ENCODE data around the gene ZNF576.
A peak's percentile ranks its signal among the peaks of the same experiment; 100 is the strongest.
"Not testable (repeated sequence)": the region's sequence is repeated elsewhere in the genome, so short reads cannot be mapped to it uniquely, and the experiment has no call there.

Gene ZNF576

DNA sequence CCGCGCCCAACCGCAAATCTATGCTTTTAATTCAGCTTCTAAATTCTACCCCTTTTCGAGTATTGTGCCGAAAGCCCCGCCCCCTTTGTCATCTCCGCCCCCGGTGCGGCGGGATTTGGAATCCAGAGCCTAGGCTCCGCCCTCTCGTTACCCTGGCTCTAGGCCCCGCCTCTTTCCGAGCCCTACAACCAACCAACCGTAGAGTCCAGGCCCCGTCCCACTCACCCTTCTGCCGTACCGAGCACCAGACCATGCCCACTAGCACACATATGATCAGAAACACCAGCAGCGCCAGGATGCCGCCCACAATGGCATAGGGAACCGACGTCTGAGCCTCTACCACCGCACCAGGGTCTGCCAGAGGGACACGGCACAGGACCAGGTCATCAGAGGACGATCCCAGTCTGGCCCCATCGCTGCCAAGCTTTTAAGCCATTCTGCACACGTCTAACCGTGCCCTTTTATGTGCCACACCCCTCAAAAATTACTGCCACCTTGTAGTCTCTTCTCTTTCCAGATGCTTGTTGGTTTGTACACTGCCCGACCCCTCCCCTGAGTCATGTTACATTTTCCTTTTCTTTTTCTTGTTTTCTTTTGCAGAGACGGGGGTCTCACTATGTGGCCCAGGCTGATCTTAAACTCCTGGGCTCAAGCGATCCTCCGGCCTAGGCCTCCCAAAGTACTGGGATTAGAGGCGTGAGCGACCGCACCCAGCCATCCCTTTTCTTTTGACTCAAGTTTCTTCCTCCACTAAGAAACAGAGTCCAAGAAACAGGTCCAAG is 27.7 kb downstream of the ZNF576 start:
- peaks cover 6% of the 10 kb centered on the region for H3K27me3 Mint-ChIP-seq
- no peak overlapping the region for H3K27ac Mint-ChIP-seq
- H3K4me3 Mint-ChIP-seq = no peak overlapping the region
- peaks cover 20% of the 10 kb centered on the region for H3K4me1 Mint-ChIP-seq (ENCODE audit: low read depth)
- H3K9me3 Mint-ChIP-seq = no peaks in the 10 kb centered on the region
- no peaks in the 10 kb centered on the region for H3K36me3 Mint-ChIP-seq (ENCODE audit: low read depth)

DNA sequence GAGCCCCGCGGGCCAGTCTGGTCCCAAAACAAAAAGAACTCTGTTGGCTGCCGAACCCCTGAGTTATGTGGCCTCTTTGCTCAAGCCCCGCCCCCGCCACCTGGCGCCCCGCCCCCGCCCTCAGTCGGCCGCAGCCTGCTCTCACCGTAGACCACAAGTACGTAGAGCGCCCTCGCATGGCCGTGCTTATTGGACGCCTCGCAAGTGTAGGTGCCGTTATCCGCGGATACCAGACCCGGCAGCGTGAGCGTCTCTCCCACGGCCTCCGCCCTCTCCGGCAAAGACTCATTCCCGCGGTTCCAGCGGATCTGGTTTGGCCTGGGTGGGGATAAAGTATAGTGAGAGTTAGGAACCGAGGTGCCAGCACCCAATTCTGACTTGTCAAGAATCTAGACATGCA is 28.5 kb downstream of the ZNF576 start:
- H3K9me3 Mint-ChIP-seq = no peaks in the 10 kb centered on the region
- peaks cover 19% of the 10 kb centered on the region for H3K4me1 Mint-ChIP-seq (ENCODE audit: low read depth)
- peaks cover 6% of the 10 kb centered on the region for H3K27me3 Mint-ChIP-seq
- H3K36me3 Mint-ChIP-seq (ENCODE audit: low read depth) = no peaks in the 10 kb centered on the region
- H3K27ac Mint-ChIP-seq = no peak overlapping the region
- no peak overlapping the region for H3K4me3 Mint-ChIP-seq

DNA sequence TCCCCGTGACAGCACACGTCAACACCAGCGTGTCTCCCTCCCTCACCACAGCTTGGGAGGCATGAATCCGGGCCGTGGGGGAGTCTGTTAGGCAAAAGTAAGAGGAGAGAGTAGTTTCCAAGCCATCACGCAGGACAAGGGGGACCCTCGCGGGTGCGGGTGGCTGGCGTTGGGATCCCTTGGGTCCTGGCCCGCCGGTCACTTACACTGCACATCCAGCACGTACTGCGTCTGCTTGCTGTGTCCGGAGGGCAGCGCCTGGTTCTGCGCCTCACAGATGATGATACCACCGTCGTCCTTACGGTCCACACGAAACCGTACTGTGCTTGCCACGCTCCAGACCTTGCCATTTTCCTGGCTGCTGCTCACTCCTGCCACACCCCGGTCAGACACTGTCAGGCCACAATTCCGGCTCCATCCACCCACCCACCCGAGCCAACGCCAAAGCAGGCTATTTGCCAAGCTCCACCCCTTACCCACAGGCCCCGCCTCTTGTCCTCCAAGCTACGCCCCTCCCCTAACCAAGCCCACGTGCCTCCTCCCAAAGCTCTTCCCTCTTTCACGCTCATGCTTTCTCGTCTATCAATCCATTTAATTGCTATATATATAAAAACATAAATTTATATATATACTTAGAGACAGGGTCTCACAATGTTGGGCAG is 29.7 kb downstream of the ZNF576 start:
- Mint-ChIP-seq H3K36me3 (ENCODE audit: low read depth) (no peaks in the 10 kb centered on the region), H3K4me3 (no peak overlapping the region), H3K27me3 (peaks cover 6% of the 10 kb centered on the region), H3K27ac (no peak overlapping the region), H3K9me3 (no peaks in the 10 kb centered on the region), H3K4me1 (ENCODE audit: low read depth) (peaks cover 10% of the 10 kb centered on the region)

DNA sequence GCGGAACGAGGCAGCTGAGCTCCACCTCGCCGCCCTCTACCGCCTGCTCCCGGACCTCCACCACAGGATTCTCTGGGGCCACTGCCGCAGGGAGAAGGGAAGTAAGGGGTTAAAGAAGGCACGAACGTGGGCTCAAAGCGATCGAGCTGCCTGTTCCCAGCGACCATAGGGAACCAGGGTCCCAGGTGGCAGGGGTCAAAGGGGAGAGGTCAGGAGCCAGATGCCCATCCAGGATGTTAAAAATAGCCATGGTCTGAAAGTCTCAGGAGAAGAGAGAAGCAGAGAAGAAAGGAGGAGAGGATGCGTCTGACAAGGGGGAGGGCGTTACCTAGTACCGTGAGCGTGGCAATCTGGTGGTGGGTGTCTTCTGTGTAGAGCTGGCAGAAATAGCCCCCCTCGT is 30.4 kb downstream of the ZNF576 start:
- H3K4me1 Mint-ChIP-seq (ENCODE audit: low read depth) = peaks cover 10% of the 10 kb centered on the region
- no peak overlapping the region for H3K27ac Mint-ChIP-seq
- H3K4me3 Mint-ChIP-seq = no peak overlapping the region
- peaks cover 6% of the 10 kb centered on the region for H3K27me3 Mint-ChIP-seq
- H3K36me3 Mint-ChIP-seq (ENCODE audit: low read depth) = no peaks in the 10 kb centered on the region
- H3K9me3 Mint-ChIP-seq = no peaks in the 10 kb centered on the region

DNA sequence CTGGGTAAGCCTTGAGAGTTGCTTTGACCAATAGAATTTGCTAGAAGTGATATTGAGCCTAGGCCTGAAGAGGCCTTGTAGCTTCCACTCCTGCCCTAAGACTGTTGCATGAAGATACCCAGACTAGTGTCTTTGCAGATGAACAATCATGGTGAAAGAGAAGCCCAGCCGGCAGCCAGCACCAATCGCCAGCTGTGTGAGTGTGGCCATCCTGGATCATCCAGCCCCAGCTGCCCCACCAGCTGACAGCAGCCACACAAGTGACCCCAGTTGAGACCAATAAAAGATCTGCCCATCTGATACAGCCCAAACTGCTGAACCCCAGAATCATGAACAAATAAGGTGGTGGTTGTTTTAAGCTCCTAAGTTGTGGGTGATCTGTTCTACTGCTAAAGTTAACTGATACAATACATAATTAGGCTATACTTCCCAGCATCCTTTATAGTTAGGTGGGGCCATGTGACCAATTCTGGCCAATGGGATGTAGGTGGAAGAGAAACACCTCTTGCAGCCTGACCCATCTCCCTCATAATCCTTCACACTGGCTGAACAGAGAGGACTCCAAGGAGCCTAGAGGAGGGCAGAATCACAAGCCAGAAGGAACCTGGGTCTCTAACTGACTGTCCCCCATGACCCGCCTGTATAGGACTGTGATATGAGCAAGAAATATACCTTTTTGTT is 32.4 kb downstream of the ZNF576 start:
- Mint-ChIP-seq H3K36me3 (ENCODE audit: low read depth) (no peaks in the 10 kb centered on the region), H3K9me3 (no peaks in the 10 kb centered on the region), H3K4me3 (no peak overlapping the region), H3K4me1 (ENCODE audit: low read depth) (peaks cover 10% of the 10 kb centered on the region), H3K27ac (no peak overlapping the region), H3K27me3 (peaks cover 10% of the 10 kb centered on the region)

DNA sequence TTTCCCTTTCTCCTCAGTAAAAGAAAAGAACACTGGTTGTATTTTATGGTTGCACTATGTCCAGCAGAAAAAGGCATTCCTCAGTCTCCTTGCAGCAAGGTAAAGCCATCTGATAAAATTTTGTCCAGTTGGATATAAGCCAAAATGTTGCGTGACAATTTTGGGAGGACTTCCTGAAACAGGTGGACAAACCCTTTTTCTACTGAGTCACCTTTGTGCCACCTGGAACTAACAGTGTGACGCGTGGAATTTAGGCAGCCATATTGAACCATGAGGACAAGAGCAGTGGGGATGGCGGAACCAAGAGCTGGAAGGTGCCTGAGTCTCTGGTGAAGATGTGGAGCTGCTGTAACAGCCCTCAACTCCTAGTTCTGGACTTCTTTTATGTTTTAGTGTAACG is 35.1 kb downstream of the ZNF576 start:
- Mint-ChIP-seq H3K27ac (no peak overlapping the region), H3K4me3 (no peak overlapping the region), H3K4me1 (ENCODE audit: low read depth) (no peaks in the 10 kb centered on the region), H3K9me3 (no peaks in the 10 kb centered on the region), H3K27me3 (peaks cover 10% of the 10 kb centered on the region), H3K36me3 (ENCODE audit: low read depth) (no peaks in the 10 kb centered on the region)

DNA sequence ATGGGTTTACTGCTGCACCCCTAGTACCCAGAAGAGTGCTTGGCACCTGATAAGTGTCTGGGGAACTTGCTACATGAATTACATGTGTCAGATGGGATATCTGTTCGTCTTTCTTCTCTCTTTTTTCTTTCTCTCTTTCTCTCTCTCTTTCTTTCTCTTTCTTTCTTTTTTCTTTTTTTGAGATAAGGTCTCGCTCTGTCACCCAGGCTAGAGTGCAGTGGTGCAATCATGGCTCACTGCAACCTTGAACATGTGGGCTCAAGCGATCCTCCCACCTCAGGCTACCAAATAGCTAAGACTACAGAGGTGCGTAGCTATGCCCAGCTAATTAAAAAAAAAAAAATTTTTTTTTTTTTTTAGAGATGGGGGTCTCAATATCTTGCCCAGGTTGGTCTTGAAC is 37.1 kb downstream of the ZNF576 start:
- no peak overlapping the region for H3K4me3 Mint-ChIP-seq
- H3K27ac Mint-ChIP-seq = no peak overlapping the region

DNA sequence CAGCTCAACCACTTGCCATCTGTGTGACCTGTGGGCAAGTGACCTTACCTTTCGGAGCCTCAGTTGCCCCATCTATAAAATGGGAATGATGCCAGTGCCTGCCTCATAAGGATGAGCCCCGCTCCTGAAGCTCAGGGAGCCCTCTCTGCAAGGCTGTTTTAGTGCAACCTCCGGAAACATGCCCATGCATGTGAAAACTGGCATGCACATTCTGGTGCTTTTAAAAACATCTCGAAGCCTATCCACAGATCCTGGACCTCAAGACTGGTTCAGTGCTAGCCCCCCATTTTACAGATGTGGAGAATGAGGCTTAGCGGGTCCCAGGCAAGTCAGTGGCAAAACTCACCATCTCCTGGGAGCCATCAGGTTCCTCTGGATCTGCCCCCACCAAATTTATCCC is 37.7 kb downstream of the ZNF576 start:
- no peaks in the 10 kb centered on the region for H3K36me3 Mint-ChIP-seq (ENCODE audit: low read depth)
- H3K27me3 Mint-ChIP-seq = peaks cover 25% of the 10 kb centered on the region
- H3K4me1 Mint-ChIP-seq (ENCODE audit: low read depth) = peaks cover 5% of the 10 kb centered on the region
- H3K4me3 Mint-ChIP-seq = no peak overlapping the region
- H3K9me3 Mint-ChIP-seq = no peaks in the 10 kb centered on the region
- H3K27ac Mint-ChIP-seq = no peak overlapping the region

More for the DNA sequence above, 37.1 kb downstream of the ZNF576 start:
- H3K36me3 Mint-ChIP-seq (ENCODE audit: low read depth) = no peaks in the 10 kb centered on the region
- H3K4me1 Mint-ChIP-seq (ENCODE audit: low read depth) = no peaks in the 10 kb centered on the region
- H3K9me3 Mint-ChIP-seq = no peaks in the 10 kb centered on the region
- peaks cover 20% of the 10 kb centered on the region for H3K27me3 Mint-ChIP-seq

DNA sequence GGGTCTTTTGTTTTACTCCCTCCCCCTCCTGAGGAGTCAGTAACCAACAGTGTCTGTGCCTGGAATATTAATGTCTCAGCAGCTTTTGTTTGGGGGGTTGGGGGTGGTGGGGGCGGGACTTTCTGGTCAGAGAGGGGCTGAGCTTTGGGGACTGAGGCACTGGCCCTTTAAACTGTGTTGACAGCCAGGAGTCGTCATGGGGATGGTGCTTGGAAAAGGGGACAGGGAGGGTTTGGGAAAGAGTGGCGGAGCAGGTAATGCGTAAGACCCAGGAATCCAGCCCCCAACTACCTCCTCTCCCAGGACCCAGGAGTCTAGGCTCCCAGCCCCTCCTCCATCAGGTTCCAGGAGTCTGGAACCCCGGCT is 38.1 kb downstream of the ZNF576 start:
- no peaks in the 10 kb centered on the region for H3K36me3 Mint-ChIP-seq (ENCODE audit: low read depth)
- peaks cover 7% of the 10 kb centered on the region for H3K4me1 Mint-ChIP-seq (ENCODE audit: low read depth)
- no peaks in the 10 kb centered on the region for H3K9me3 Mint-ChIP-seq
- H3K27ac Mint-ChIP-seq = no peak overlapping the region
- H3K4me3 Mint-ChIP-seq = no peak overlapping the region
- H3K27me3 Mint-ChIP-seq = peaks cover 27% of the 10 kb centered on the region

DNA sequence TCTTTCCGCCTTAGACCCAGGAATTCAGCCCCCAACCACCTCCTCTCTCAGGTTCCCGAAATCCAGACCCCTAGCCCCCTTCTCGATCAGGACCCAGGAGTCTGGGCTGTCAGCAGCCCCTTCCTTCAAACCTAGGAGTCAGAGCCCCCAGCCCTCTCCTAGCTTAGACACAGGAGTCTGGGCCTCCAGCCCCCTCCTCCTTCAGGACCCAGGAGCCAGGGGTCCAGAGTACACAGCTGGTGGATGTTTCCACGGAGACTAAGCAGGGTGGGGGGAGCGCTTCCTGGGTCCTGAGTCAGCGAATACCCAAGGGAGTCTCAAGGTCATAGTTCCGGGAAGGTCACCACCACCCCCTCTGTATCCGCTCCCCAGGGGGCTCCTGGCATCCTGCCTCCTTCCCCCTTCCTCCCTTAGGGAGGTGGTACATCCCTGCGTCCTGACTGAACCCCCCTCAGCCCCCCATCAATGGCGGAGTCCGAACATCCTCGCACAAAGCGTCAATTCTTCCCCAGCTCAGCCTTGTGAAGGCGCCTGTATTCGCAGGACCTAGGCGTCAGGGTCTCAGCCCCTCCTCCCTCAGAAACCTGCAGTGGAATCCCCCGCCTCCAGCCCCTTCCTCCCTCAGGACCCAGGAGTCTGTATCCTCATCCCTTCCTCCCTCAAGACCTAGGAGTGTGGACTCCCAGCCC is 38.6 kb downstream of the ZNF576 start:
- Mint-ChIP-seq H3K9me3 (no peaks in the 10 kb centered on the region), H3K4me1 (ENCODE audit: low read depth) (peaks cover 7% of the 10 kb centered on the region), H3K27ac (no peak overlapping the region), H3K4me3 (no peak overlapping the region), H3K36me3 (ENCODE audit: low read depth) (no peaks in the 10 kb centered on the region), H3K27me3 (peaks cover 27% of the 10 kb centered on the region)

DNA sequence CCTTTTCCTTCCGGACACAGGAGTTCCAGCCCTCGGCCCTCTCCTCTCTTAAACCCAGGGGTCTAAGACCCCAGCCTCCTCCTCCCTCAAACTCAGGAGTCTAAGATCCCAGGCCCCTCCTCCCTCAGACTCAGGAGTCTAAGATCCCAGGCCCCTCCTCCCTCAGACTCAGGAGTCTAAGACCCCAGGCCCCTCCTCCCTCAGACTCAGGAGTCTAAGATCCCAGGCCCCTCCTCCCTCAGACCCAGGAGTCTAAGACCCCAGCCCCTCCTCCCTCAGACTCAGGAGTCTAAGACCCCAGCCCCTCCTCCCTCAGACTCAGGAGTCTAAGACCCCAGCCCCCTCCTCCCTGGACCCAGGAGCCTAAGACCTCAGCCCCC is 39.2 kb downstream of the ZNF576 start:
- H3K9me3 Mint-ChIP-seq; H3K27ac Mint-ChIP-seq; H3K4me3 Mint-ChIP-seq; H3K36me3 Mint-ChIP-seq (ENCODE audit: low read depth): not testable (repeated sequence)
- Mint-ChIP-seq H3K27me3 (peaks cover 29% of the 10 kb centered on the region), H3K4me1 (ENCODE audit: low read depth) (peaks cover 13% of the 10 kb centered on the region)

DNA sequence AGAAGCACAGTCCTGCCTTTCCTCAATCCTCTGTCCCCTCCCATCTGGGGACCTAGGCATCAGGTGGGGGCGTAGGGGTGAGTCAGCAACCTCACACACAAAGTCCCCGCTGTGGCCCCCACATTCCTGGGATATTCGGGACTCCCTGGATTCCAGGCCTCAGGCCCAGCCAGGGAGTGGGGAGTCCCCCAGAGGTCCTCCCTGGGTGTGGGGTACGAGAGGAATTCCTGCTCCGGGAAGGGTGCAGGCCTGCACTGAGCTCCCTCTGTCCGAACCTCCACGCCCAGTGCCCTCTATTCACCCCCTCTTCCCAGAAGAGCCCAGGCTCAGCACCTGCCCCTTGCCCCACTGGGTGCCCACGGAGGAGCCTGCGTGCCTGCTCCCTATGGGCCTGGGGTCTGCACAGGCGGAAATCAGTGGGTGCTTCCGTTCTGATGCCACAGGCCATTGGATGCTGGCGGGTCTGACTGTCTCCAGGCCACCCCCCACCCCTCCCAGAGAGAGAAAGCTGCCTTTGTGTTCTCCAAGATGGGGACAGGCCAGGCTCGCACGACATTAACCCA is 39.8 kb downstream of the ZNF576 start:
- no peaks in the 10 kb centered on the region for H3K36me3 Mint-ChIP-seq (ENCODE audit: low read depth)
- H3K27ac Mint-ChIP-seq = no peak overlapping the region
- no peak overlapping the region for H3K4me3 Mint-ChIP-seq
- peaks cover 34% of the 10 kb centered on the region for H3K27me3 Mint-ChIP-seq
- H3K4me1 Mint-ChIP-seq (ENCODE audit: low read depth) = peaks cover 14% of the 10 kb centered on the region
- no peaks in the 10 kb centered on the region for H3K9me3 Mint-ChIP-seq

DNA sequence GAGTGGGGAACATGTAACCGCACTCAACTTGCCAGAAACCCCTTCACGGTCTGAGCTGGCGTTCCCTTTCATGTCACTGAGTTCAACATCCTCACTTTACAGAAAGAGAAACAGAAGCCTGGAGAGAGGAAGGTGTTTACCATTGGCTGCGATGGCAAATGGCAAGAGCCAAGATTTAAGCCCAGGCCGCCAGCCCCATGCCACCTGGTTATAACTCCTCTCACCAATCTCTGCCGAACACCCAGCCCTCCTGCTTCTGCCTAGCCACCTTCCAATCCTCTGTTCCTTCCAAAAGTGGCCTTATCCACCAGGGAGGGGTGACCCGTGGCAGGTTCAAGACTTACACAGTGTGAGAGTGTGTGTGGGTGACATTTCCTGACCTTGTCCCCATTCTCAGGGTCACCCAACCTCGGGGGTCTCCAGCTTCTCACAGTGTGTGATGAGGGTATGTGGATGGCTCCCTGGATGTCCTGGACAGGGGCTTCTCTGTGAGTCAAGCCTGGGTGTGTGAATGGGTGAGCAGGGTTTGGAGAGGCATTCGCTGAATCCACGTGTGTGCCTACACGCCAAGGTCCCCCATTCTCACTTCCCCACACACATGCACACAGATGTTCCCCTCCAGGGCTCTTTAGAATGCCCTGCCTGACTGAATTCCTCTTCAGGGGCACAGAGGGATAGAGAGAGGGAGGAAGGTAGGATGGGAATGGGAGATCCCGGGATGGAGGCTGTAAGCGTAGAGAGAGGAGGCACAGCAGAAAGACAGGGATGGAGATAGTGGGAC is 42.0 kb downstream of the ZNF576 start:
- Mint-ChIP-seq H3K9me3 (no peaks in the 10 kb centered on the region), H3K4me1 (ENCODE audit: low read depth) (peaks cover 14% of the 10 kb centered on the region), H3K27me3 (peaks cover 37% of the 10 kb centered on the region), H3K4me3 (peak overlapping the region; percentile 81), H3K27ac (no peak overlapping the region), H3K36me3 (ENCODE audit: low read depth) (no peaks in the 10 kb centered on the region)

DNA sequence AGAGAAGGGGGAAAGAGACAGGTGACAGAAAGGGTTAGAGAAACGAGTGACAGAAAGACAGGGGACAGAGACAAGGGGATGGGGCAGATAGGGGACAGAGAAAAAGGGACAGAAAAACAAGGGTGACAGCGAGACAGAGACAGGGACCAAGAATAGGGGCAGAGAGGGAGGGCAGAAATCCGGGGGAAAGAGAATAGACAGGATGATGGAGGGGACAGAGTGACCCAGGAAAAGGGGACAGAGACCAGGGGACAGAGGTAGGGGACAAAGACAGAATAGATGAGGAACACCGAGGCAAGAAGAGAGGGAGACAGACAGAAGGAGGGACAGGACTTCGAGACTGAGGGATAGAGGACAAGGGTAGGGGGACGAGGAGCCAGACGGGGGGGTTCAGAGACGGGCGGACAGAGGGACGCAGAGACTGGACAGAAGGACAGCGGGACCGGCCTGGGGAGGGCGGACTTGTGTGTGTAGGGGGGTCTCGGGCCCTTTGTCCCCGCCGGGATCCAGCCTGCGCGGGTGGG is 42.7 kb downstream of the ZNF576 start:
- Mint-ChIP-seq H3K9me3 (no peaks in the 10 kb centered on the region), H3K27me3 (peaks cover 36% of the 10 kb centered on the region), H3K4me1 (ENCODE audit: low read depth) (peaks cover 14% of the 10 kb centered on the region), H3K4me3 (peak overlapping the region; percentile 81), H3K36me3 (ENCODE audit: low read depth) (no peaks in the 10 kb centered on the region), H3K27ac (no peak overlapping the region)

Data from stimulated activated naive CD8-positive, alpha-beta T cell treated with anti-CD3 and anti-CD28 coated beads, Interleukin-15, Interleukin-2, amounts not matched to agents 100 ng/mL and 50 ng/mL, for 24 hours (primary cell).